Renal cortex interstitium (tissue), 11 donors: ENCODE measurements around the gene KAZN. TPM values are rescaled to one million over a fixed set of nuclear protein-coding genes. Genes with fewer than 3 reads are reported as not detected.

ENCODE experiments used
- DNase-seq, 11 donors: peaks; one replicate each; pipeline ENCODE4 v3.0.0-alpha.2; 2013; ENCODE audit warnings: low read depth in 9 of 11, low spot score in 4 of 11; ENCODE audit errors: extremely low read depth in 1 of 11
- polyA plus RNA-seq, 3 donors: library from polyadenylated mRNA; unstranded; fragments of 120-200 nt; gene quantifications; one replicate each; pipeline ENCODE4 v1.2.1, GENCODE V29; 2013; ENCODE audit not compliant: insufficient read length in 3 of 3

Gene KAZN
- polyA plus RNA-seq, 3 donors: 32.3 to 43.3 (median 34.6) TPM

DNA sequence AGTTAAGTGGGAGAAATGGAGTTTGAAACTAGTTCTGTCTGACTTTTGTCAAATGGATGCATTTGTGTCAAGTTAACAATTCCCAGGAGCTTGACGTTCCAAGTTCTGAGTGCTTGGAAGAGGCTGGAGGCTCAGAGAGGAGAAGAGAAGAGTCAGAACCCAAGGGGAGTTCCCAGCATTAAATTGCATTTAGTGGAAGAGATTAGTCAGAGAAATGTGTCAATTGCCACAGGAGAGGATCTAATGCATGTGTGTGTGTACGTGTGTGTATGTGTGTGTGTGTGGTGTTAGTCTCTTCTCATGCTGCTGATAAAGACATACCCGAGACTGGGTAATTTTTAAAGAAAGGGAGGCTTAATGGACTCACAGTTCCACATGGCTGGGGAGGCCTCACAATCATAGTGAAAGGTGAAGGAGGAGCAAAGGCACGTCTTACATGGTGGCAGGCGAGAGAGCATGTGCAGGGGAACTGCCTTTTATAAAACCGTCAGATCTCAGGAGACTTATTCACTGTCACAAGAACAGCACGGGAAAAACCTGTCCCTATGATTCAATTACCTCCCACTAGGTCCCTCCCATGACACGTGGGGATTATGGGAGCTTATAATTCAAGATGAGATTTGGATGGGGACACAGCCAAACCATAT, 453.5 kb downstream of the KAZN start:
- no peak for DNase-seq

DNA sequence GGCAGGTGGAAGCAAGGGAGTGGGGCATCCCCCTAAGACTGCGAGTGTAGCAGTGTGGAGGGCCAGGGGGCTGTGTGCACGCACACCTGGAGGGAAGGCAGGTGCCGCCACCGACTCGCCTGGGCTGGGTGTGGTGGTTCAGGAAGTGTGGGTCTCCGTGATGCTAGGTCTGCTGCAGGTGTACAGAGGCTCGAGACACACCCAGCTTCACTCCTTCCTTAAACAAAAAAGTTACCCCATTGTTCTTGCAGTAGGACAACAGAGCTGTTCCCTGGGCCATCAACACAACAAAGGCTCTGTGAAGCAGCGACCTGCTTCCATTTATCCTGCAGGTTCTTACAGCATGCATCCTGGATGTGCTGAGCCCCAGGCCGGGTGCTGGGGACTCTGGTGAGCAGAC, 454.7 kb downstream of the KAZN start:
- no peak for DNase-seq

DNA sequence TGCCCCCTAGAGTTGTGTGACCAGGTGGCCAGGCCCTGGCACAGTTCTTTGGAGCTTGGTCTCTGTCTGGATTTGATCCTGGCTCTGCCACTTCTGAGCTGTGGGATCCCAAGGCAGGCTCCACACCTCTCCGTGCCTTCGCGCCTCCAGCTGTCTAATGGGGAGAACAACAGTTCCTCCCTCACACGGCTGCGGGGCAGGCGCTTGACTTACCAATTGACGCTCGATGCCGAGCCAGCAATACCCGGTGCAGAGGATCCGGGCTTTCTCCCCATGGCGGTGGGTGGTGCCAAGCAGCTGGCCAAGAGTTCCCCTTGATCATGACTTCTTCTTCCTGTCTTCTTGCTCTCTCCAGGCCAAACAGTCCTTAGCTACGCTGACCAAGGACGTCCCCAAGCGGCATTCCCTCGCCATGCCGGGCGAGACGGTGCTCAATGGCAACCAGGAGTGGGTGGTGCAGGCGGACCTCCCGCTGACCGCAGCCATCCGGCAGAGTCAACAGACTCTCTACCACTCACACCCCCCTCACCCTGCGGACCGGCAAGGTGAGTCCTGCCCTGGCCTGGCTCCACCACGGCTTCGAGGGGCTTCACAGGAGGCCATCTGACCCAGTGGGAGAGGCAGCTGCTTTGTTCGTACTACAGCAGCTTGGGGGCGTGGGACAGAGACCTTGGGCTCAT, 457.4 kb downstream of the KAZN start:
- DNase-seq: no peak

DNA sequence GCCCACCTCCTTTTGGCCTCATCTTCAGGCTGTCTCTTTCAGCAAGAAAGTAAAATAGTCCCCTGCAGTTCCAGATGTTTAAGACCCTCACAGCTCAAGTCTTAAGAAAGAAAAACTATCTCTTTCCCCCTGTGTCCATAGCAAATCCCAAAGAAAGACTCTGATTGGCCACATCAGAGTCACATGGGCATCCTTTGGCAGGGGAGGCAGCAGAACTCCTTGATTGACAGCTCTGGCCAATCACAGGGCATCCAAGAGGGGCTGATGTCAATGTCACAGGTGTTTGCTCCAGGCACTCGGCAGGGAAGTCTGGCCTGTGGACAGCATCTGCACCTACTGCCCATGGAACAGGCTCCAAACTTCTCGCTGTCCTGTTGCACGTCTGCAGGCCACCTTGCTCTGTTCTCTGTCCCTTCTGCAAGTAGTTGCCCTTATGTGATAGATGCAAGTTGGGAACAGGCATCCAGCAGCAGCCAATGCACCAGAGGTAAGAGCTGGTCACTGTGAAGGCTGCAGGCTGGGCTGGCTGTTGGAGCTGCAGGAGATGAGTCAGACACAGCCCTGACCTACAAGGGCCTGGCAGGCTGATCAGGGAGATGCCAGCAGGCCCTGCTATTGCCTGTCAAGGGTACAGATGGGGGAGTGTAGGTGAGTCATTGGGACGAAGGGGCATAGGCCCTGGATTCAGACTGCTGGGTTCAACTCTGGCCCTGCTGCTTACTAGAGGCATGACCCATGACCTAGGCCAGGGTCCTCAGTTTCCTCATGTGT, 458.2 kb downstream of the KAZN start:
- DNase-seq: no peak

DNA sequence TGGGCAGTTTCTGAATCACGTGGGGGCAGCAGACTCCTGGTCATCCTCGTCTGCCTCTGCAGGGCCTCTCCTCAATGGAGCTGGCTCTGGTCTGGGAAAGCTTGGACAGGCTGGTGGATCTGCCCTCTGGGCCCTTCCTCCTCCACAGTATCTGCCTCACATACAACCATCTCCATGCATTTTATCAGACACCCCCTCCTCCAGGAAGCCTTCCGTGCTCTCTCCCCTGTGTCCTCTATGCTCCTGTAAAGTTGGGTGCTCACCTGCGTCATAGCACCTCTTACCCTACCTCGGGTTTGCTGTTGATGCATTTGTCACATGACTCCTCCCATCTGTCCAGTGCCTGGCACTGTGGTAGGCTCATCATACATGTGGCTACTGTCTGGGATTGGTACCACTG, 459.3 kb downstream of the KAZN start:
- no peak for DNase-seq

DNA sequence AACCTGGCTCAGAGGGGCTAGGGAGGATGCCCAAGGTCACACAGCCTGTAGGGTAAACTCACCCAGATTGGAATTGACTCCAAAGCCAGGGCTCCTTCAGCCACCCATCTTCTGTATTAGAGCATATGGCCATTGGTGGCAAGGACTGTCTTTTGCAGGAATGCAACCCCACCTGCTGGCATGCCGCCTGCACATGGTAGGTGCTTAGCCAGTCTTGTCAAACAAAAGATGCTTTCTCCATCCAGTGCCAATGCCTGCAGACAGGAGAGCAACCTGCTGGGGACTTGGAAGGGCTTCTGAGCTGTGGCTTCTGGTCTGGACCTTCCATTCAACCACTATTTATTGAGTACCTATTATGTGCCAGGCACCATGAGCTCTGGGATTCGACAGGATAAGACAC, 459.8 kb downstream of the KAZN start:
- DNase-seq: no peak

DNA sequence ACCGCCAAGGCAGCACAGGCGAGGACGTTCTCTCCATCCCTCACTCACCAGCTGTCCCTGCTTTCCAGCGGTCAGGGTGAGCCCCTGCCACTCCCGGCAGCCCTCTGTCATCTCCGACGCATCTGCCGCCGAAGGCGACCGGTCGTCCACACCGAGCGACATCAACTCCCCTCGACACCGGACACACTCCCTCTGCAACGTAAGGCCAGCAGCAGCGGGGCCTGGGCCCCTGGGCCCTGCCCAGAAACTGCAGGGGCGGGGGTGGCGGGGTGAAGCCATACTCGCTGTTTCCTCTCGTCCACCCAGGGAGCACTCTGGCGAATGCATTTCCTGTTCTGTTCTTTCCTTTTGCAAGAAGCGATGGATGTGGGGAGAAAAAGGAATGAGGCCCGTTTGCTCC, 461.6 kb downstream of the KAZN start:
- no peak for DNase-seq

DNA sequence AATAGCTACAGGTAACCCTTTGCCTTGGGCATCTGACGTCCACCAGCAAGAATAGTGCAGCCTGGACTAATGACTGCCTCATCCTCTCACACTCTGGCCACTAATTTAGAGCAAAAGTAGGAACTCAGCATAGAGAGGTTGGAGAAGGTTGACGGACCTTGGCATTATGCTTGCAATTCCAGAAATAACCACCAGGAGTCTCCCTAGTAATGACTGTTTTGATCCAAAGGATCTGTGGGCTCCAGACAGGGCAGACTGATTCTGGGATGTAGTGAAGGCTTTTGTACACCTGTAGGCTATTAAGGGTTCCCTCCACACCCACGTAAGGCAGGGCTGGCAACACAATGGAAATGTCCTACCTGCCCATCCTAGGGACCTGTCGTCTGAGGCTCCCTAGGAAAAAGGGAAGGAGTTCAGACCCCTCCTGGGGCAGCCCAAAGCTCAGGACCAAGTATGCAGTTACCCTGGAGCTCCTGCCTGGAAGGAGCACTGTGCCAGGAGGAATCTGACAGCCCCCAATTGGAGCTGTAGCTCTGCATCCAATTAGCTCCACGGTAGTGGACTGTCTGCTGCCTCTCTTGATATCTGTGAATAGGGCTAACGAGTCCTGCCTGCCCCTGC, 464.1 kb downstream of the KAZN start:
- no peak for DNase-seq

DNA sequence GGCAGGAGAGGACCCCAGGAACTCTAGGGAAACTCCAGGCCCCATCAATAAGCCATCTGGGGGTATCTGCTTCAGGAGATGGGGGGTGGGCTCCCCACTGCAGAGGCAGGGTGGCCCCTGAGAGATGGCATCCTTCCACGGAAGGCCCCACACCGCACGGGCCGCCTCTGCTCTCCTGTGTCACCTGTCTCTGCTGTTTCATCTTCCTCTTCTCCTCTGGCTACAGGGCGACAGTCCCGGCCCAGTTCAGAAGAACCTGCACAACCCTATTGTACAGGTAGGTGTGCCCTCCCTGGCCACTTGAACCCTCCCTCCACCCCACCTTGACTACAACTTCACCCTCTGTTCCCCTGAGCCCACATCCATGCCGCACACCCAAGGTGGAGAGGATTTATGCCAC, 464.9 kb downstream of the KAZN start:
- no peak for DNase-seq

DNA sequence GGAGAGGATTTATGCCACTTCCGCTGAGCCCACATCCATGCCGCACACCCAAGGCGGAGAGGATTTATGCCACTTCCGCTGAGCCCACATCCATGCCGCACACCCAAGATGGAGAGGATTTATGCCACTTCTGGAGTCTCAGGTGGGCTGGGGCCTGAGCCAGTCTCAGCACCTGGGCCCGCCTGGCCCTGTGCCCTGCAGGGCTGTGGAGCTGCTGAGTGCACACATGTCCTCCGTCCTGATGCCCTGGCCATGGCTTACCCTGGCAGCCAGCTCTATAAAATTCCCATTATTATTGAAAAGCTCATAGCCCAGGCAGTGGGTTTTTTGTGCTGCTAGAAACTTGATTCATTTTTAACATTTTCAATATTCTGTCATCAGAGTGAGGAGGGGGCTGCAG, 465.3 kb downstream of the KAZN start:
- no peak for DNase-seq

DNA sequence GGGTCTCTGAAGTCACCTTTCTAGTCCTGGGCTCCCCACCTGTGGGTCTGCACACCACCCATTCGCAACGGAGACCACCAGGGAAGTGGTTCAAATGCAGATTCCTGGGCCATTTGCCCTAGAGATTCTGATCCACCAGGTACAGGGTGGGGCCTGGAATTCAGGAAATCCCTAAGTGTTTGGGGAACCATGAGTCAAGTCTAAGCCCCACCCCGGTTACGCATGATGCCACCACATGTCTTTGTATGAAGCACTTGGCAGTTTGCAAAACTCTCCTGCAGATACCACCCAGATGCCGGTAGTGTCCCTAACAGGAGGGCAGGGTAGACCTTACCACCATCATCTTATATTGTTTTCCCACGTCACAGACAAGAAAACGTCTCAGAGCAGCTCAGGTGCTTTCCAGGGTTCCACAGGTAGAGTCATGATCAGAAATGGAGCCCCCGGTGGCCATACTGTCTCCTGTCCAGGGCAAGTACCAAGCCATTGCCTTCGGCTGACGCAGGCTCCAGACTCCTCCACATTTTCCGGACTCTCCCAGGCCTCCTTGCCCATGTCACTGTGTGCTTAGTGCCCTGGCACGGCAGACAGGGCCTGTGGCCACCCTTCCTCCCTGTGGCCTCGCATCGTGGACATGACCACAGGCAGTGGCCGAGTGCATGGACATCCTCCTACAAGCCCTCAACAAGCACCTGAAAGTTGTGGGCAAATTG, 465.9 kb downstream of the KAZN start:
- no peak for DNase-seq

DNA sequence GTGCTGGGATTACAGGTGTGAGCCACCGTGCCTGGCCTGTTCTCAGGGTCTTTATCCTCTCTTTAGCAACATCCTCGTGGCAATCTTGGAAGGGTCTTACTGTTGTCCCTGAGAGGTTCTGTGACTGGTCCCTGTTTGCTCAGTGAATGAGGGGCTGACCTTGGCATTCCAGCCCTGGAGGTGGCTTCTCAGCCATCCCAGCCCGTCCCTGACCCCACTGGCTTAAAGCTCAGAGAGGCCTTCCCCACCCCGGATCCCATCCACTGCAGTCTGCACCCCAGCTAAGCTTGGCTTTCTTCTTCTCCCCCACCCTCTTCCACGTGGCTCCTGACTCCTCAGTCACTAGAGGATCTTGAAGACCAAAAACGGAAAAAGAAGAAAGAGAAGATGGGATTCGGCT, 466.8 kb downstream of the KAZN start:
- no peak for DNase-seq

DNA sequence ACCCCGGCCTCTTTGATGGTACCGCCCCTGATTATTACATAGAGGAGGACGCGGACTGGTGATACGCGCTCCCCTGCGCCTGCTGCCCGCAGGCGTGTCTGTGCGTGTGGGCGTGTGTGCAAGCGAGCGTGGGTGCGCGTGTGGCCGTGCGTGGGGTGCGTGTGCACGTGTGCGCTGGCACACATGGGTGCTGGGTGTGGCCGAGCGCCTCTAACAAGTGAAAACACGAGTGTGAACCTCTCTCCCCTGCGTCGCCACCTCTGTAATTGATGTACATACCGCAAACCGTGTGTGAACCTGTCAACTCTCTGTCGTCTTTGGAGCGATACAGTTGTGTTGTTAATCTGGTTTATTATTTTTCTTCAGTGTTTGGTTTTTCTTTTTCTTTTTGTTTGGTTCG, 467.3 kb downstream of the KAZN start:
- no peak for DNase-seq

DNA sequence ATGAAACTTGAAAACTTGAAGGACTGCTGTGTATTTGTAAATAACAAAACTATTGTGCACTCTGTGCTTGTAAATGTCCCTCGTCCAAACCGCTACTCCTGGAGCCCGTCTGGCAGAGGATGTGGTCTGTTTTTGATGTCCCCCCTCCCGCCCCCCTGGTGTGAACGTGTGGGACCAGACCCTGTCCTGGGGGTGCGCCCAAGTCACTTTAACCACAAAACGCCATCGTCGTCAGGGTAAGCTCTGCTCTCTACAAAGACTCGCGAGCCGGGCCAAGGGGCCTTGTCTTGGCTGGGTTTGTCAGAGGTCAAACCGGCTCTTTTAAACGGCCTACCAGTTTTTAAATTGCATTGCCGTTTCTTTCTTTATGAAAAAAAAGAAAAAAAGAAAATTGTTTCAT, 467.7 kb downstream of the KAZN start:
- DNase-seq: no peak

DNA sequence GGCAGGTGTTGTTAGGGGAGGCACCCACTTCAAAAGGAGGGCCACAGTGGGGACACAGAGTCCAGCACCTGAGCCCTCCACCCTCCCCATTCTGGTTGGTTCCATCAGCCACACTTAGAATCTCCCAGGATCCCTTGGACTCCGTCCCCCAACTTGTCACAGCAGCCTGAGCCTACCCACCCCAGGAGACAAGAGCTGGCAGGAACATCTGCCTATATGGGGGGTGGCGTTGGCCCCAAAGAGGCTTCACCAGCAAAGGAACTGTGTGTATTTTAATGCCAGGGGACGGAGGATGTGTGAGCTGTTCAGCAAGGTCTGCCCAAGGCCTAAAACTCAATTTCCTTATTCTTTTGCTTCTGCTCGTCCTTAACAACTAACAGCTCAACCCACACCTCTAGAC, 468.7 kb downstream of the KAZN start:
- DNase-seq: no peak

DNA sequence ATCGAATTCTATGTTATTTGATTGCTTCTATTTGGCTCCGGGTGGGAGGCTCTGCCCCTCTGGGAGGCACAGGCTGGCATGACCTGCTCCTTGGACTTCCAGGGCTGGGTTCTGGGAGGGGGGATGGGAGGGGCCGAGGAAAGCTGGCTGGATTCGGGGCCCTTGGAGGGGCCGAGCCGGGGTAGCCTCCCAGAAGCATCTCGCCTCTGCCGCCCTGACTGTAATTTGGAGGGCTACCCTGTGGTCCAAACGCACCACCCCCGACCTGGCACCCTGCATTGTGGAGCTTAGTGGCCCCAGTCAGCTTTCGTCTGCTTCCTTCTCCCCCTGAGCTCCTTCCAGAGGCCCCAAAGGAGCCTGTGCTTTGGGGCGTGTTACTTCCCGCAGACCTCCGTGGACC, 469.7 kb downstream of the KAZN start:
- no peak for DNase-seq

DNA sequence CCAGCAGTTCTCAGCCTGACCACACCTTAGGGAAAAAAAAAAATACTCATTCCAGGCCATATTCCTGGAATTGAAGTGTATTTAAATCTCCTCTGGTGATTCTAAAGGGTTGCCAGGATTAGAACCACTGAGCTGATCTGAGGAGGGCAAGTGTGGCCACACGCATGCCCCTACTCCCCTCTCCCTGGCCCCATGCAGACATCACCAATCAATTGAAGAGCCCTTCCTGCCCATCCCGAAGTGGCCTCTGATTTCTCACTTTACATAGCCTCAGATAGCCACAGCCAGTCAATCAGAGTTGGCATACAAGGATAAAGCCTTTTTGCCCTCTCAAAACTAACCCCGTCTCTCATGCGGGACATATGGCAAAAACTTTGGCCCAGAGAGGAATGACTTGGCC, 470.5 kb downstream of the KAZN start:
- no peak for DNase-seq

DNA sequence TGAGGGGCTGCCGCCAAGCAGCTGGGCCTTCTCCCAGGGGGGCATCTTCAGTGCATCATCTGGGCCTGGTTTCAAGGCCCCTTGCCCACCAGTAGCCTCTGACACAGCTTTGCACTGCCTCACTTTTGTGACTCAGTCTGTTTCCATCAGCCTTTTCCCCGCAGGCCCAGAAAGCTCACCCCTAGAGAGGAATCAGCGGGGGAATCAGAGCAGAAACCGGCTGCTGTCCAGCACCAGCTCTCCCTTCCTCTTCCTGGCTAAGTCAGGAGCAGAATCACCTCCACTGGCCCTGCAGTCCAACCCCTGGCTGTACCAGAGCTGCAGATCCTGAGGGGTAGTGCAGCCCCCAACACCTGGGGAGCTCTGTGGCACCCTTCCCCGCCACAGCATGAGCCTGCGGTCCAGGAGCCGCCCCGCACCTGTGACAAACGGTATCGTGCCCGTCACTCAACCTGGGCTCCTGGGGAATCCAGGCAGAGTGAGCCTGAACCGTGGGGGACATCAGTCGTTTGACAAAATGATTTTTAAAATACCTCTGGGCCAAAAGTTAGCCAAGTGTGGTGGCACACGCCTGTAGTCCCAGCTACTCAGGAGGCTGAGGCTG, 471.8 kb downstream of the KAZN start:
- no peak for DNase-seq

DNA sequence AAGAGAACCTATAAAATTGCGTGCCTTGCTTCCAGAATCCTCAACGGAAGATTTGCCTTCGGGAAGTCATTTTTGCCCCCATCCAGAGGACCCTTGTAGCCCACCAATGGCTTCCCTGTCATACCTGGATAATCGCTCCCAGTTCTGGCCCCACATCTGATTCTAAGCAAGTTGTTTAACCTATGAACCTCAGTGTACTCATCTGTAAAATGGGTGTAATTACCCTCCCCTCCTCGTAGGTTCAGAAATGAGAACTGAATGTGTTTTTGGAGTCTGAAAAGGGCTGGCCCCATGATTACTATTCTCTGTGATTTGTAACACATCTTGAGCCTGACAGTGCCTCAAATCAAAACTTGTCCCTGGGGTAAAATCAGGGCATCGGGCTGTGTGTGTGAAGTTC, 473.5 kb downstream of the KAZN start:
- DNase-seq: no peak
